Caki2 (cell line): ENCODE measurements around the gene FGGY. TPM values are rescaled to one million over a fixed set of nuclear protein-coding genes. Genes with fewer than 3 reads are reported as not detected.
"Not testable (repeated sequence)": the region's sequence is repeated elsewhere in the genome, so short reads cannot be mapped to it uniquely, and the experiment has no call there.

Source experiments
- DNase-seq: peaks from one replicate; pipeline ENCODE4 v3.0.0-alpha.2; 2015; ENCODE audit warnings: low read depth
- in situ Hi-C: cut with HindIII; loops from 2 replicates; pipeline ENCODE4 v1.10.0; 2016; ENCODE audit warnings: low sequenced_read_pairs, low pct_unique_long_range_greater_than_20kb, mixed read lengths
- total RNA-seq: library from RNA; depleted of rRNA; stranded (reverse); fragments of >200 nt; shearing (Covaris generic); gene quantifications from 2 replicates; pipeline ENCODE4 v1.2.3, GENCODE V29; 2014; ENCODE audit warnings: low replicate concordance

Gene FGGY
- total RNA-seq, 1 experiment from 2014 or later: 26.2 TPM

DNA sequence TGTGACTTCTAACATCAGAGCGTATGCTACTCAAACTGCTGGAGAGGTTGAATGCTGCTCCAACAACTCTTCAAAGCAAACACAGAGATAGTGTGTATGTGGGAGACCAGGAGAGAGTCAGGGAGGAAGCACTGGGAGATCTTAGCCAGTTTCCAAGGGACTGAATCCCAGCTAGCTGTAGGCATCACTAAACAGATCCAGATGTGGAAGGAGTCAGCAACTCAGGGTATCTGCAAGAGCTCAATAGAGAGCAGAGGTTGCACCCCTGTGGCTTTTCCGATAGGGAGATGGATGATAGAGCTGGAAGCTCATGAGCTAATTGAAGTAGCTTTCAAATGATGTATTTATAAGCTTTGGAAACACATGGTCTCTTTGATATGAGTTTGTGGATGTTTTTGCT, 349.0 kb downstream of the FGGY start:
- in situ Hi-C loops: no loop called here
- no peak for DNase-seq

DNA sequence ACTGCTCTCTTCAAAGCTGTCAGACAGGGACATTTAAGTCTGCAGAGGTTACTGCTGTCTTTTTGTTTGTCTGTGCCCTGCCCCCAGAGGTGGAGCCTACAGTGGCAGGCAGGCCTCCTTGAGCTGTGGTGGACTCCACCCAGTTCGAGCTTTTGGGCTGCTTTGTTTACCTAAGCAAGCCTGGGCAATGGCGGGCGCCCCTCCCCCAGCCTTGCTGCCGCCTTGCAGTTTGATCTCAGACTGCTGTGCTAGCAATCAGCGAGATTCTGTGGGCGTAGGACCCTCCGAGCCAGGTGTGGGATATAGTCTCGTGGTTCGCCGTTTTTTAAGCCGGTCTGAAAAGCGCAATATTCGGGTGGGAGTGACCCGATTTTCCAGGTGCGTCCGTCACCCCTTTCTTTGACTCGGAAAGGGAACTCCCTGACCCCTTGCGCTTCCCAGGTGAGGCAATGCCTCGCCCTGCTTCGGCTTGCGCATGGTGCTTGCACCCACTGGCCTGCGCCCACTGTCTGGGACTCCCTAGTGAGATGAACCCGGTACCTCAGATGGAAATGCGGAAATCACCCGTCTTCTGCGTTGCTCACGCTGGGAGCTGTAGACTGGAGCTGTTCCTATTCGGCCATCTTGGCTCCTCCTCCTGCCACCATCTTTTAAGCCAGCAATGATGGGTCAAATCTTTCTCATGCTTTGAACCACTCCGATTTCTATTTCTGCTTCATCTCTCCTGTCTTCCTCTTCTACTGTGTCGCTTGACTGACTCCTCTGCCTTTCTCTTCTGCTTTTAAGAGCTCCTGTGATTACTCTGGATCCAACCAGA, 356.5 kb downstream of the FGGY start:
- DNase-seq, in situ Hi-C loops: not testable (repeated sequence)

DNA sequence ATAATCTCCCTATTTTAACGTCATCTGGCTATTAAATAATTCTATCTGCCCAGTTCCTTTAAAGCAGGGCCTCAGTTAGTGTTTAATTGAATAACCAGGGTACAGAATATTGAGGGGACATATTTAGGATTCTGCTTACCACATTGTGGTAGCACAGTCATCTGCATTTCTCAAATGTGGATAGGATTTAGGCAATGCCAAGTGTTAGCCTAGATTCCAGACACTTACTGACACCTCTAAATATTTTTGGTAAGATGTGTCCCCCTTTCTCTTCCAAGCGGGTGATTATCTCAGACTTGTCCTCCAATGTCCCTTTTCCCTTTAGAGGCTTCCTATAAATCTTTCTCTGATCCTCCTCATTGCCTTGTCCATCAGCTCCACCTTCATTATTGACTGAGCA, 357.1 kb downstream of the FGGY start:
- no peak for DNase-seq
- in situ Hi-C loops: no loop called here

DNA sequence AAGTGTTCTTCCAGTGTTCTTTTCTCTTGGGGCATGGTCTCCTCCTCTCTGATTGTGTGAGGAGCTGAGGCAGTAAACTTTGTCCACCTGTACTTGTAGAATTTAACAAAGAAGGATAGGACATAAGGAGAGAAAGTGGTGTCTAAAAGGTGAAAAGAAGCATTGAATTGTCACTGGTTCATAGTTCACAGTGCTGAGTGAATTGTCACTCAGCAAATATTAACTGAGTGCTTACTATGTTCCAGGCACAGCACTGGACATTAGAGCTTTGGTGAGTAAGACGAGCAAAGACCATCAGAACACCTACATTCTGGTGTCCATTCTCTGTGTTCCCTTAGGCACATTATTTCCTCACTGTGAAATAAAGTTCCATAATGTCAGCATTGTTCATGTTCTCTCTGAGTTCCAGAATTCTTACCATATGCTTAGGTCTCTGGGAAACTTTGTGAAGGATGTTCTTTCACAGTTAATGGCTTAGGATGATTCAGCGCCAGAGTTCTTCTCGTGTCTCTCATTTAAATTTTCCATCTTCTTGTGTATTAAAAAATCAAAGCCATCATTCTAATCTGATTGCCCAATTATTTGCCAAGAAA, 361.1 kb downstream of the FGGY start:
- in situ Hi-C loops: no loop called here
- no peak for DNase-seq

DNA sequence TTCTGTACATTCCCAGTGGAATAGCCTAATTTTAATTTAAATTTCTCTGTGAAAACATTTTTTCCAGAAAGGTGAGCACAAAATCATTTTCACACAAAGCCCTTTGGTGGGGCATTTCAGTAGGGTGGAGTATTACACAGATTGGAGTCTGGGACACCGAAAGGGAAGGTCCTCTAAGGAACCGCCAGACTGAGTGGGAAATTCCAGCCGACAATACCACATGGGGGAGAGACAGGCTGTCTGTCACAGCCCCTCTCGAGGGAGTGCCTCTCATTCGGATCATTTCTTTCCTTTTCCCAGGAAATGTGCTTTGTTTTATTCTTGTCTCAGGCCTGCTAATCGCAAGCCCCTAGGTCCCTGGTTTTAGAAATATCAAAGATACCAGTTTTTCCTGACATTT, 367.3 kb downstream of the FGGY start:
- DNase-seq: no peak
- in situ Hi-C loops: no loop called here

DNA sequence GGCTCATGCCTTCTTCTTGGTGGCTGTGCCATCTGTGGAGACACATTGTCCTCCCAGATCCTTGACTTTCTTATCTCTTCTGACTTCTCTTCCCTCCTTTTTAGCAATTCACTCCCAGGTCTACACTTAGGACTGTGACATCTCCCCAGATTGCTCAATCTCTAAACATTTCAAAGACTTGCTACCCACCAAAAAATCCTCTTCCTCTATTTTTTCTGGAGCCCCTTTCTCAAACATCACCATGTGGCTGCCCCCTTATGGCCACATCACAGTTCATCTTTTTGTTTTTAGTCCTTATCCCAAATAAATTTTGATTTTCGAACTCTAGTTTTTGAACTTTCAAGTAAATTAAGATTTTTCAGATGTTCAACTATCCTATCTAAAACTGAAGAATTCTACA, 369.2 kb downstream of the FGGY start:
- in situ Hi-C loops: no loop called here
- no peak for DNase-seq

DNA sequence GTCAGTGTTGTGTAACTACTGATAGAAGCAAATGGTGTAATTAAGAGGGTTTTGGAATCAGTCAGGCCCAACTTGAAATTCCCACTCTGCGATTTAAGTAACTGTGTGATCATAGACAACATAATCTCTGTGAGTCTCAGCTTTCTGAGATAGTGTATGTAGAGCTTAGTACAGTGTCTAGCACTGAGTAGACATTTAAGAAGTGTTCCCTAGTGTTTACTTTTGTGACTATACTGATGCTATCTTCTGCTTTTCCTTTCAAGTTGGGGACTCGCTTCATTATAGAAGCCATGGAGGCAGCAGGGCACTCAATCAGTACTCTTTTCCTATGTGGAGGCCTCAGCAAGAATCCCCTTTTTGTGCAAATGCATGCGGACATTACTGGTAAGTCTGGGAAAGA, 370.1 kb downstream of the FGGY start:
- in situ Hi-C loops: no loop called here
- DNase-seq: no peak

DNA sequence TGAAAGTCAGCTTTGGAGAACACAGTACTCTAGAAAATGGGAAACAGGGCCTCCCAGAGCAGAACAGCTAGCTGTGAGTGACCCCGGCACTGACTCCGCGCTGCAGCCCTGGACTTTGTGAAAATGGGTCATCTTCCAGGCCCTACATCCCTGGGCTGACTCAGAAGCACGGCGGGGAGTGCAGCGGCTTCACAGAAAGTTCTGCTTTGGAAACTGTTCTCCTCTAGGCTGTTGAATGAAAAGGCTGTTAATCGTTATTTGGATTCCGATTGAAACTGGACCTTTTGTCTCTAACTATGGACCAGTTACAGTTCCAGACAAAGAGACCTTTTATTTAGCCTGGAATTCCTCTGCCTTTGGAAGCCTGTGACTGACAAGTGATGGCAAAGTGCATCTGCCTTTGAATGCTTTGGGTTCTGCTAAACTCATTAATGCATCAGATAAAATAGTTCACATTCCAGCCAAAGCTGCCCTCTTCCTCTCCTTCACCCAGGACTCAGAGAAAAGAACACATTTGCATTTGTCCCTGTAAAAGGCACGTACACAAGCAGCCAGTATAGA, 372.9 kb downstream of the FGGY start:
- in situ Hi-C loops: no loop called here
- DNase-seq: peak; percentile 26

DNA sequence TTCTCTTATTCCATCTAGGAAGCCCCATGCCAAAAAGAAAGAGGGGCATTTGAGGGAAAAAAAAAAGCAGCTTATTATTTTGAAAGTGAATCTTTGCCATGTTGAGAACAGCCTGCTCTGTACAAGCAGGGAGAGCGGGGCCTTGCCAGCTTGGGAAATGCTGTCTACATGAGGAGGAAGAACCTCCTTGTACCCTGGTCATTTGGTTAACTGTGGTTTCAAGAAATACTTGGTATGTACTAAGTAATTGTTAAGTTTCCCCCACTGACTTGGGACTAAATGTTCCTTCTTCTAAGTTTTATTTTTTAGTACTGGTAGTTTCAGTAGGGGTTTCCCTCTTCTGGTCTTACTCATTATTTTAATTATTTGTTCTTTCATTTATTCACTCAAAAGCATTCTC, 373.8 kb downstream of the FGGY start:
- no peak for DNase-seq
- in situ Hi-C loops: no loop called here

DNA sequence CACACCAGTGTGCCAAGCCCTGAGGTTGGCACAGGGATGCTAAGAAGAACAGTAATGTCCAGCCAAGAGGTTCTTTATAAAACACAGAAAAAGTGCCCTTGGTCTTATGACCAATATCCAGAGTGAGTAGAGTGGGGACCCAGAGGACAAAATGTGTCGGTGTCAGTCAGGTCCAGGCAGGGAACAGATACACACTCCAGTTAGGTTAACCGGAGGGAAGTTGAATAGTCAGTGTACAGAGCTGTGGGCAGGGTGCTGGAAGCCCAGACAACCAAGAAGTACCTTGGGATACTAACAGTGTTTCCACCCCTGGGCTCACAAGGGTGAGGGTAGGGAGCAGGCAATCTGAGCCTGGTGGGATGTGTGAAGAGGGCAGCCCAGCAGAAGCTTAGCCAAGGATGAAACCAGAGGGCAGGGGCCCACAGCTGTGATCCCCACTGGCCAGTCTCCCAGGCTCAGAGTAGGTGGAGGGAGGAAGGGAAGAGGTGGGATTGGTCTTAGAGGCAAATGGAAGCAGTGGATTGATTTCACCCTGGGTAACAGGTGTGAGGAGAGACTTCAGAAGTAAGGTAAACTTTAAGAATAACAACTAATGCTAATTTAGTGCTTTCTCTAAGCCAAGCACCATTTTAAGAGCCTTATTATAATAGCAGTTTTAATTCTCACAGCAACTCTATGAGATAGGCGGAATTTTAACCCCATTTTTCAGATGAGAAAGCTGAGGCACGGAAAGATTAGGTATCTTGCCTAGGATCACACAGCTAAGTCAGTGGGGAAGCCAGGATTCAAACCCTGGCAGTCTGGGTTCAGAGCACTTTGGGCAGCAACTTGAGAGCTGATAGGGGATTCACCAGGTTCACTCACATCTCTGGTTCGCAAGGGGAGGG, 374.4 kb downstream of the FGGY start:
- no peak for DNase-seq
- in situ Hi-C loops: no loop called here

DNA sequence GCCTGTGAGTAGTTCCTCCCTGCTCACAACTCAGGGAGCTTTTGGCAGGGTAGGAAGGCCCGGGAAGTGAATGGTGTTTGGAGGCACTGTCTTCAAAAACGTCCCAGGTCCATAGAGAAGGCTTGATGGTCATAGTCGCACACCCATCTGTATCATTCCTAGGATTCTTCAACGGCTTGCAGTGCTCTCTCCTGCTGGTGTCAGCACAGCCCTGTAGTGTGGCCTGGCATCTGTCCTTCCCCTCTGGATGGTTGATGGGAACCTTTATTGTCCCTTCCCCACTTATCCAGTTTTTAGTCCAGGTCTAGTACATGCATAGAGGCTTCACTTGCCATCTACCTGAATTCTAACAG, 375.0 kb downstream of the FGGY start:
- in situ Hi-C loops: no loop called here
- DNase-seq: no peak

DNA sequence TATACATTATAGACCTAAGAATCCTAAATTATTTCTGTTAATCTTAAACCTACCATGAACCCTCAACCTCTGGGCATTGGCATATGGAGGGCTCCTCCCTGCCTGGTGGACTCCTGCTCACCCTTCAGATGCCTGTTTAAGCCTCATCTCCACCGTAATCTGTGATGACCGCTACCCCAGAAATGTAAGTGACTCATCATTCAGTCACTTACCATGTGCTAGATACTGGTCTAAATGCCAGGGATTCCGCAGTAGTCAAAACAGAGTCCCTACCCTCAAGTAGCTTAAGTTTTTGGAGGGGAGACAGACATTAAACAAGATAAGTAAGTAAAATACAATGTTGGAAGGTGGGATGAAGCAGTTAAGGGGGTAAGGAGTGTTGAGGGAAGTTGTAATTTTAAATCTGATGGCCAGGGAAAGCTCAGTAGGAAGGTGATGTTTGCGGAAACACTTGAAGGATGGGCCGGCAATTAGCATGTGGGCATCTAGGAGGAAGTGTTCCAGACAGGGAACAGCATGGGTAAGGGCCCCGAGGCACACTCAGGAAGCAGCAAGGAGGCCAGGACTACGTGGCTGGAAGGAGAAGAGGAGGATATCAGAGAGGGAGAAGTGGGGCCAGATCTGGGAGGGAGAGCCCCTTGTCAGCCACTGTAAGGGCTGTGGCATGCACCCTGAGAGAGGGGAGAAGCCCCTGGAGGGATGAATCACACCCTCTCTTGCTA, 376.1 kb downstream of the FGGY start:
- in situ Hi-C loops: no loop called here
- peak; percentile 50 for DNase-seq

DNA sequence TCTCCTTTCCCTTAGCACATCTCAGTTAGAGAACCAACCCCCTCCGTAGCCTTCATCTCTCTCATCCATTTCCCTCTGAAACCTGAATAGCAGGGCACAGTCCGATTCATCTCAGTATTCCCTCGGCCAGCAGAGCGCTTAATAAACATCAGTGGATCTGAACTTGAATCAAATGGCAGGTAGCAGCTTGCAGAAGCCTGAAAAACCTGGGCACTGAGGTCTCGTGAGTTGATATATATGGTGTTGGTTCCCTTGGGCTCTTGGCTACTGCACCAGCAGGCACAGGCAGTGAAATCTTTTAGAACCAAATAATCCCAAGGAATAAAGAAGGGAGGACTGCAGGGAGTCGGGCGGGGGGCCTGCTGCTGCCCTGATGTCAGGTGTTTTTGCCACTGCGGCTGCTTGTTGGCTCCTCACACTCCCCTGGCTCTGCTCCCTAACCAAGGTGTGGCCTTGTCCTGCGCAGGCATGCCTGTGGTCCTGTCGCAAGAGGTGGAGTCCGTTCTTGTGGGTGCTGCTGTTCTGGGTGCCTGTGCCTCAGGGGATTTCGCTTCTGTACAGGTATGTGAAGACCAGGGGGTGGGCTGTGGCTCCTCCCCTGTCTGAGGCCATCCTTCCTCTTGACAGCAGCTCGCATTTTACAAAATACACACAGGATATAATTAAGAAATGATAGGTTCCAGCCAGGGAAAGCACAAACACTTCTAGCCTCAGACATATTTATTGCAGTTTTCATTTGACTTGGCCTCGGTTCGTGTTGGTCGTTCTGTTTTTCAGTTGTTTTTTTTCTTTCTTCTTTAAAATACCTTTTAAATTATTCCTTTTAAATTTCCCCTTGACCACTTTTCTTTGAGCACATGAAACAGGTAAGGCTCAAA, 376.9 kb downstream of the FGGY start:
- in situ Hi-C loops: no loop called here
- no peak for DNase-seq

DNA sequence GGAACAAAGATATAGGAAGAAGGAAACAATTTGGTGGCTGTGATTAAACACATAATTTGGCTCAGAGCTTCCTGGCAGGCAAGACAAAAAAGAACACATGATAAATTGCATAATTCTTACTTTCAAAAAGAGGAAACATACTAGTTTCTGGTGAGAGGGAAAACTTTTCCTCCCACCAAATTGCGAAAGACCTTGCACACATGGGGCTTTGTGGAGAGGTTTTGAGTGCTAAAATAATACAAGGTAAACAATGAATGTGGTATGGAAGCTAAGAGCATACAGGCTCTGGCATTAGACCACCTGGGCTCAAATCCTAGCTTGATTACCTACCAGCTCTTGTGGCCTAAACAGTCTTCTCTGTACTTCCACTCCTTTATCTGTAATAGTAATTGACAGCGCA, 377.7 kb downstream of the FGGY start:
- in situ Hi-C loops: no loop called here
- DNase-seq: no peak

DNA sequence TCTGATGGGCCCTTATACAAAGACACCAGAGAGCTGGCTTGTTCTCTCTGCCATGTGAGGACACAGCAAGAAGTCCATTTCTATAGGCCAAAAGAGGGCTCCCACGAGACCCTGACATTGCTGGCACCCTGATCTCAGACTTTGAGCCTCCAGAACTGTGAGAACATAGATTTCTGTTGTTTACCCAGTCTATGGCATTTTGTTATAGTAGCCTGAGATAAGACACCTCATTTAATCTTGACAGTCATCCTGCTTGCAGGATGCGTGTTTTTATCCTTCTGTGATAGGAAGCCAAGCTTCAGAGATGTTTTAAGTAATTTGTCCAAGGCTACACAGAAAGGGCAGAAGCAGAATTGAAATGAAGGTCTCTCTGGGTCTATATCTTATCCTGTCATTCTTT, 379.0 kb downstream of the FGGY start:
- in situ Hi-C loops: no loop called here

DNA sequence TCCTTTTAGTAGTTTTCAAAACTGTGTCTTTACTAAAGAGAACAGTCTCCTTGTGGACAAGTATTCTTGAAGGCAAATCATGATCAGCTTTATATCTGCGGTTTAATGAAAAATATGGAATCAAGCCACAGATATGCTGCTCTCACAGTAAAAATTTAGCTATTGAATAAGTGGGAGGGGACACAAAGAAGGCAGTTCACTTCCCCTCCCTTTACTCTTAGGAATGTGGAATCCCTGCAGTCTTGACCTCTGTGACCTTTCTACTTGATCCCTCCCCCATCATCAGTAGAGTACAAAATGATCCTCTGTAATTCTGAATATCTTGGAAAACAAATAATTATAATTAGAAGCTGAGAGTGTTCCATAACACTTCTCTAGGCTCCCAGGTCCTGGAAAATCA, 381.1 kb downstream of the FGGY start:
- in situ Hi-C loops: no loop called here
- DNase-seq: no peak

More for the DNA sequence above, 379.0 kb downstream of the FGGY start:
- no peak for DNase-seq

DNA sequence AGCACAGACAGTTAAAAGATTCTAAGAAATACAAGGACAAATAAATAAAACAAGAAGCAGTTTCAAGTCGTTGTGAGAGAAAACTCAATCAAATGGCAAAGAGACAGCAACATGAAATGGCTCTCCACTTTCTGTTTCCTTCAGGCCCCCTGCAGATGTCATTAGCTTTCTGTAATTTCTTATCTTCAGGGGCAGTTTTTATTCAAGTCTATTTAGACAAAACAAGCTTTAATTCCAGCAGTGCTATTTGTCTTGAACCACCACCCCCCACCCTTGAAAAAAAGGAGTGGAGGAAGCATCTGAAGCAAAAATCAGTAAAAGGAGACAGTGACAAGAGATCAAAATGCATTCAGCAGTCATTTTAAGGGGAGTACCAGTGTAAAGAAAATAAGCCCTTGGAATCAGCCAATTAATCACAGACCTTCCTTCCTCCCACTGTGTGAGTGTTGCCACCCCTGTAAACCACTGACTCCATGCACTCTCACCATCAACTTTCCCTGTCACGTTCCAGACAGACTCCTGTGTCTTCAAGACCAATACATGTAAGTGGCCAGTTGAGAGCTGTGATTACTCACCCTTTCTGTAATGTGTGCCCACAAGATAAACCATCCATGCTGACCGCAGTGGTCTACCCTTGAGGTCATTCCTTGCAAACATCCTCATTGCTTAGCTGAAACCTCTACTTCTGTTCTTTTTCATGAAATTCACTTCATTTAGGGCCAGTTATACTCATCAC, 381.8 kb downstream of the FGGY start:
- in situ Hi-C loops: no loop called here
- DNase-seq: peak; percentile 89
